HL-60 (cell line): ENCODE measurements around the gene CUL1.
A peak's percentile ranks its signal among the peaks of the same experiment; 100 is the strongest.
"Not testable (repeated sequence)": the region's sequence is repeated elsewhere in the genome, so short reads cannot be mapped to it uniquely, and the experiment has no call there.

Experiments
- DNase-seq, 2 experiments: peaks; one replicate each; pipeline ENCODE4 v3.0.0-alpha.2; 2010 to 2020; ENCODE audit warnings: low read depth in 1 of 2, low spot score in 1 of 2
- H3K27ac ChIP-seq: fragments of 250-450 bp; sonication (Bioruptor Pico); replicated peaks from 2 replicates; pipeline ENCODE4 v1.5.1; 2020; ENCODE audit warnings: mild to moderate bottlenecking, moderate library complexity
- H3K27me3 ChIP-seq: fragments of 250-450 bp; sonication (Bioruptor Pico); 2 replicates; pipeline ENCODE4 v1.5.1; 2021; ENCODE audit warnings: mild to moderate bottlenecking, moderate library complexity; ENCODE audit not compliant: insufficient read depth, poor library complexity, severe bottlenecking
- H3K4me3 ChIP-seq: replicated peaks from 2 replicates; pipeline ENCODE4 v1.5.1; 2011; ENCODE audit warnings: mild to moderate bottlenecking, control low read depth, low read length; ENCODE audit not compliant: insufficient read depth
- CTCF ChIP-seq: IDR thresholded peaks from one replicate; pipeline ENCODE4 v1.5.1; 2011; ENCODE audit warnings: low read length, control low read depth, inconsistent platforms; ENCODE audit not compliant: insufficient read depth
- GABPA ChIP-seq: IDR thresholded peaks from 2 replicates; pipeline ENCODE4 v1.6.1; 2012; ENCODE audit warnings: low read depth
- POLR2AphosphoS5 ChIP-seq: IDR thresholded peaks from 2 replicates; pipeline ENCODE4 v1.6.1; 2012; ENCODE audit warnings: low read depth
- REST ChIP-seq: IDR thresholded peaks from 2 replicates; pipeline ENCODE4 v1.6.1; 2012; ENCODE audit warnings: low read depth; ENCODE audit not compliant: insufficient replicate concordance
- SPI1 ChIP-seq: IDR thresholded peaks from 2 replicates; pipeline ENCODE4 v1.6.1; 2012; ENCODE audit warnings: low read depth, mild to moderate bottlenecking, borderline replicate concordance

Gene CUL1

GRCh38 chr7:148709014-148709413 lies 10.3 kb downstream of the CUL1 start:
- TF ChIP-seq POLR2AphosphoS5 (no peak), SPI1 (no peak), CTCF (no peak), REST (no peak), GABPA (no peak)
- Histone ChIP-seq H3K27ac (no peak overlapping the region), H3K4me3 (no peak overlapping the region), H3K27me3 (no peaks in the 10 kb centered on the region)
- no peak for DNase-seq

GRCh38 chr7:148710426-148710825 lies 11.7 kb downstream of the CUL1 start:
- not testable (repeated sequence) for H3K4me3 ChIP-seq, H3K27ac ChIP-seq, H3K27me3 ChIP-seq, DNase-seq

GRCh38 chr7:148711191-148712102 lies 12.7 kb downstream of the CUL1 start:
- peak; percentile 87 for TF ChIP-seq SPI1
- TF ChIP-seq GABPA = no peak
- TF ChIP-seq REST = no peak
- no peak for TF ChIP-seq CTCF
- Histone ChIP-seq H3K27me3 (no peaks in the 10 kb centered on the region), H3K27ac (no peak overlapping the region; the same call in 1 of the 2 replicates), H3K4me3 (no peak overlapping the region)
- DNase-seq = peak in 1 of 2 experiments; percentile 33

- no peak overlapping the region for H3K4me3 ChIP-seq
- no peaks in the 10 kb centered on the region for H3K27me3 ChIP-seq
- no peak for TF ChIP-seq CTCF
- TF ChIP-seq SPI1 = no peak
- no peak for TF ChIP-seq GABPA
- TF ChIP-seq REST = no peak
- no peak for TF ChIP-seq POLR2AphosphoS5
- DNase-seq = no peak
- H3K27ac ChIP-seq = no peak overlapping the region
These were observed 14.1 kb downstream of the CUL1 start for GRCh38 chr7:148712678-148713329.
